ENCODE results near the gene HINT2. TPM values are rescaled to one million over a fixed set of nuclear protein-coding genes. Genes with fewer than 3 reads are reported as not detected.

The HINT2 gene
- total RNA-seq, 1 experiment from 2014 or later = 35.9 TPM

DNA sequence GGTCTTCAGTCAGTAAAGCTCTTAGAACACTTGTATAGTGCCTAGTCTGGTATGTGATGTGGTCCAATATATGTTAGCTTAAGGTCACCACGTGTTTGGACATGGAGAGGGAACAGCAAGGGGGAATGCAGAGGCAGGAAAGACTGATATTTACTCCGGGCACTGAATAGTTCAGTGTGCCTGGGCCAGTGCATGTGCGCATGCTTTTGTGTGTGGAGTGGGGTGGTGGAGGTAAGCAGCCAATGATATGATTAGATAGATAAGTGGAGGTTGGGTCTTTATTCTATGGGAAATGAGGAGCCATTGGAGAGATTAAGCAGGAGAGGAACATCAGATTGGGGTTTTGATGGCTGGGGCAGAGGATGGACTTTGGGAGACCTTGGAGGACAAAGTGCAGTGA, 41.4 kb upstream of the HINT2 start:
- no peaks in the 10 kb centered on the region for H3K36me3 Mint-ChIP-seq (ENCODE audit: insufficient read depth in 1 of 3, low read depth in 3 of 3)
- Histone ChIP-seq H3K23ac (ENCODE audit: insufficient read length, low read depth, low read length) (no peak overlapping the region), H3K9me3 (ENCODE audit: control insufficient read depth, low read depth, low read length) (no peaks in the 10 kb centered on the region), H3K4me2 (ENCODE audit: insufficient read depth, insufficient read length, low read length) (no peak overlapping the region), H2BK5ac (ENCODE audit: insufficient read length, low read length) (no peak overlapping the region), H3K27ac (ENCODE audit: insufficient read length, low read depth, low read length) (no peak overlapping the region), H2BK15ac (ENCODE audit: low read depth, low read length) (no peak overlapping the region), H4K91ac (ENCODE audit: insufficient read length, low read depth, low read length) (no peak overlapping the region), H4K20me1 (ENCODE audit: control insufficient read depth, insufficient read depth, insufficient read length) (no peaks in the 10 kb centered on the region), H3T11ph (ENCODE audit: low read length) (no peak overlapping the region), H3K18ac (ENCODE audit: insufficient read length, low read depth, low read length) (no peak overlapping the region), H2AK5ac (ENCODE audit: insufficient read length, low read length) (no peak overlapping the region), H3K4ac (ENCODE audit: low read depth, low read length) (no peak overlapping the region), H2BK12ac (ENCODE audit: insufficient read length, low read depth, low read length) (no peak overlapping the region), H3K79me2 (ENCODE audit: insufficient read depth, low read length) (no peaks in the 10 kb centered on the region), H3K4me1 (ENCODE audit: insufficient read depth, low read length) (no peaks in the 10 kb centered on the region), H2BK120ac (ENCODE audit: low read depth, low read length, poor library complexity, severe bottlenecking) (no peak overlapping the region), H3K23me2 (ENCODE audit: insufficient read length, low read depth, low read length, poor library complexity, severe bottlenecking) (no peaks in the 10 kb centered on the region), H2BK20ac (ENCODE audit: low read depth, low read length, poor library complexity, severe bottlenecking) (no peak overlapping the region), H3K14ac (ENCODE audit: insufficient read depth, low read length) (no peak overlapping the region), H3K79me1 (ENCODE audit: insufficient read depth, low read depth, low read length, poor library complexity, severe bottlenecking) (no peaks in the 10 kb centered on the region), H4K5ac (ENCODE audit: insufficient read length, low read depth, low read length) (no peak overlapping the region), H3K56ac (ENCODE audit: insufficient read length, low read depth, low read length) (no peak overlapping the region), H2AFZ (ENCODE audit: low read length) (no peak overlapping the region), H4K8ac (replicated peaks; ENCODE audit: insufficient read length, low read depth, low read length) (no peak overlapping the region), H3K27me3 (ENCODE audit: insufficient read depth, low read length) (no peaks in the 10 kb centered on the region), H3K9ac (ENCODE audit: extremely low read depth, insufficient read length, low read length) (no peak overlapping the region)
- H3K4me1 Mint-ChIP-seq = peaks cover 3 to 4% of the 10 kb centered on the region in 2 experiments
- H3K9me3 Mint-ChIP-seq = no peaks in the 10 kb centered on the region
- WGBS (ENCODE audit: extremely low coverage, insufficient read length, low lambda C conversion rate) = no CpG with 5 or more reads among the region's 3 CpGs
- DNase-seq = no peak
- no peak for TF ChIP-seq CTCF (conservative IDR thresholded peaks at IDR 0.05)
- no peak overlapping the region for H3K27ac Mint-ChIP-seq
- no peak overlapping the region for H3K4me3 Mint-ChIP-seq
- H3K27me3 Mint-ChIP-seq (ENCODE audit: low read depth) = peaks cover 28% of the 10 kb centered on the region

All from H9 (cell line).